ENCODE measurements around the gene IFNK. TPM values are rescaled to one million over a fixed set of nuclear protein-coding genes. Genes with fewer than 3 reads are reported as not detected.

Gene IFNK
- total RNA-seq, 1 experiment from 2014 or later, result not detected

GRCh38 chr9:27505744-27506161 lies 18.3 kb upstream of the IFNK start:
- H3K27me3 ChIP-seq (ENCODE audit: insufficient read depth, low read depth), result no peaks in the 10 kb centered on the region
- H3F3A ChIP-seq (ENCODE audit: insufficient read depth, low read depth), result no peaks in the 10 kb centered on the region
- POLR2A ChIA-PET (ENCODE audit: unreplicated experiment), result no interaction called here
- H3K36me3 ChIP-seq (ENCODE audit: low read depth), result no peaks in the 10 kb centered on the region
- no peaks in the 10 kb centered on the region for H3K9me3 ChIP-seq (ENCODE audit: insufficient read depth, low read depth)
- H3K4me2 ChIP-seq, result no peak overlapping the region
- H4K20me1 ChIP-seq (ENCODE audit: insufficient read depth), result no peaks in the 10 kb centered on the region
- DNase-seq, result peak in 1 of 2 experiments; percentile 1
- H3K4me3 ChIP-seq, result no peak overlapping the region
- no TSS peak for BruUV-seq (replicated peaks)
- no peak overlapping the region for H3K27ac ChIP-seq
- H3K79me2 ChIP-seq (ENCODE audit: low read depth), result no peaks in the 10 kb centered on the region
- H3K4me1 ChIP-seq (replicated peaks; ENCODE audit: insufficient read depth), result no peaks in the 10 kb centered on the region; the same call in 1 of the 2 replicates
- no peak for TF ChIP-seq EZH2 (IDR thresholded peaks at IDR 0.05; ENCODE audit: low read depth)
- no peak for TF ChIP-seq CTCF (conservative IDR thresholded peaks at IDR 0.05)
- H2AFZ ChIP-seq, result no peak overlapping the region
- intact Hi-C loops (cut with micrococcal nuclease; ENCODE audit: unreplicated experiment), result no loop called here
- CTCF ChIA-PET, result interaction anchor here (1.0 kb wide), 1 partner anchor 10 kb away, joined by 3 read pairs; no protein-coding TSS in a partner anchor
- H3K9me2 ChIP-seq (ENCODE audit: insufficient read depth), result no peaks in the 10 kb centered on the region

GRCh38 chr9:27506981-27507380 lies 17.1 kb upstream of the IFNK start:
- CTCF ChIA-PET, result no interaction called here
- no peak overlapping the region for H3K4me2 ChIP-seq
- no peak overlapping the region for H2AFZ ChIP-seq
- intact Hi-C loops (cut with micrococcal nuclease; ENCODE audit: unreplicated experiment), result no loop called here
- no peaks in the 10 kb centered on the region for H3K9me3 ChIP-seq (ENCODE audit: insufficient read depth, low read depth)
- POLR2A ChIA-PET (ENCODE audit: unreplicated experiment), result no interaction called here
- no peaks in the 10 kb centered on the region for H3K27me3 ChIP-seq (ENCODE audit: insufficient read depth, low read depth)
- no TSS peak for BruUV-seq (replicated peaks)
- no peak overlapping the region for H3K27ac ChIP-seq
- no peak for DNase-seq
- H3K79me2 ChIP-seq (ENCODE audit: low read depth), result no peaks in the 10 kb centered on the region
- no peak overlapping the region for H3K4me3 ChIP-seq
- H3K4me1 ChIP-seq (replicated peaks; ENCODE audit: insufficient read depth), result no peaks in the 10 kb centered on the region; the same call in 1 of the 2 replicates
- H3K36me3 ChIP-seq (ENCODE audit: low read depth), result no peaks in the 10 kb centered on the region
- no peaks in the 10 kb centered on the region for H4K20me1 ChIP-seq (ENCODE audit: insufficient read depth)
- H3F3A ChIP-seq (ENCODE audit: insufficient read depth, low read depth), result no peaks in the 10 kb centered on the region
- H3K9me2 ChIP-seq (ENCODE audit: insufficient read depth), result no peaks in the 10 kb centered on the region
- TF ChIP-seq CTCF (conservative IDR thresholded peaks at IDR 0.05), result no peak
- TF ChIP-seq EZH2 (IDR thresholded peaks at IDR 0.05; ENCODE audit: low read depth), result no peak

- Histone ChIP-seq H3K9me2 (ENCODE audit: insufficient read depth) (no peaks in the 10 kb centered on the region), H3K27me3 (ENCODE audit: insufficient read depth, low read depth) (no peaks in the 10 kb centered on the region), H3K4me1 (replicated peaks; ENCODE audit: insufficient read depth) (no peaks in the 10 kb centered on the region; the same call in 1 of the 2 replicates), H3K36me3 (ENCODE audit: low read depth) (no peaks in the 10 kb centered on the region), H3F3A (ENCODE audit: insufficient read depth, low read depth) (no peaks in the 10 kb centered on the region), H2AFZ (no peak overlapping the region), H3K79me2 (ENCODE audit: low read depth) (no peaks in the 10 kb centered on the region), H3K9me3 (ENCODE audit: insufficient read depth, low read depth) (no peaks in the 10 kb centered on the region), H3K27ac (no peak overlapping the region), H3K4me3 (no peak overlapping the region), H4K20me1 (ENCODE audit: insufficient read depth) (no peaks in the 10 kb centered on the region), H3K4me2 (no peak overlapping the region)
- TF ChIP-seq EZH2 (IDR thresholded peaks at IDR 0.05; ENCODE audit: low read depth) (no peak), CTCF (conservative IDR thresholded peaks at IDR 0.05) (no peak)
- ChIA-PET CTCF (no interaction called here), POLR2A (ENCODE audit: unreplicated experiment) (interaction anchor here (0.6 kb wide), 1 partner anchor 18 kb away, joined by 6 read pairs; no protein-coding TSS in a partner anchor)
- no TSS peak for BruUV-seq (replicated peaks)
- intact Hi-C loops (cut with micrococcal nuclease; ENCODE audit: unreplicated experiment), result no loop called here
- no peak for DNase-seq
Measured at GRCh38 chr9:27510780-27511179, 13.3 kb upstream of the IFNK start.

Measured in PC-9 (cell line).